A375 (cell line): Measurements from ENCODE around the gene RSAD2. TPM values are rescaled to one million over a fixed set of nuclear protein-coding genes. Genes with fewer than 3 reads are reported as not detected.

Experiments used
- total RNA-seq: library from RNA; depleted of rRNA; stranded (reverse); fragments of >200 nt; shearing (Covaris generic); gene quantifications from 2 replicates; pipeline ENCODE4 v1.2.3, GENCODE V29; 2014; rRNA removed

Gene RSAD2, protein sequence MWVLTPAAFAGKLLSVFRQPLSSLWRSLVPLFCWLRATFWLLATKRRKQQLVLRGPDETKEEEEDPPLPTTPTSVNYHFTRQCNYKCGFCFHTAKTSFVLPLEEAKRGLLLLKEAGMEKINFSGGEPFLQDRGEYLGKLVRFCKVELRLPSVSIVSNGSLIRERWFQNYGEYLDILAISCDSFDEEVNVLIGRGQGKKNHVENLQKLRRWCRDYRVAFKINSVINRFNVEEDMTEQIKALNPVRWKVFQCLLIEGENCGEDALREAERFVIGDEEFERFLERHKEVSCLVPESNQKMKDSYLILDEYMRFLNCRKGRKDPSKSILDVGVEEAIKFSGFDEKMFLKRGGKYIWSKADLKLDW
- total RNA-seq = 0.21 TPM in 1 of 2 replicates, not detected in the other

GRCh38 chr2:6877402-6878304 lies at the start of gene RSAD2:
Gene RSAD2, plus strand, starts transcription at chr2:6877777. Its CDS starts 24 bp downstream, at chr2:6877801.

GRCh38 chr2:6865346-6866274 lies 12.0 kb upstream of the RSAD2 start, which contains the start of gene CMPK2:
Gene CMPK2, minus strand, starts transcription at chr2:6865907. Its CDS starts 211 bp downstream, at chr2:6865696.

GRCh38 chr2:6917071-6917760 lies 39.6 kb downstream of the RSAD2 start, which contains the start of gene RNF144A:
Gene RNF144A, plus strand, starts transcription at chr2:6917412. Its CDS starts 79,515 bp downstream, at chr2:6996927.

Other genes with a start within 250 kb of the RSAD2 start
- gene CMPK2, start 11.9 kb upstream of the RSAD2 start, total RNA-seq = 4.9 and 5.5 TPM in 2 replicates
- 26.9 TPM in 2 replicates for gene RNF144A, start 39.6 kb downstream of the RSAD2 start, total RNA-seq